K562 (cell line): Measurements from ENCODE around the gene EPS8L1. TPM values are rescaled to one million over a fixed set of nuclear protein-coding genes. Genes with fewer than 3 reads are reported as not detected.

Experiments
- ATAC-seq: fragments of 200-7000 bp; cut with Tn5 transposase; 3 replicates; pipeline ENCODE4 v1.9.1; 2020; ENCODE audit warnings: moderate library complexity
- BruUV-seq: library from RNA; stranded (reverse); fragments of 400-500 nt; replicated peaks from 2 replicates; lab custom pipeline; 2021; lab: Mats Ljungman, UMichigan
- CTCF ChIA-PET: fragments of 300-600 bp; formaldehyde crosslinking; extraction: SDS; loops from one replicate; lab custom pipeline; 2021; ENCODE audit warnings: low intra/inter-chr PET ratio; lab: Yijun Ruan, JAX
- POLR2A ChIA-PET: fragments of 300-600, 350-650 bp; sonication (Branson Sonifier 250); formaldehyde crosslinking; extraction: SDS; loops from one replicate; lab custom pipeline; 2021; ENCODE audit warnings: antibody characterized with exemption, inconsistent platforms; lab: Yijun Ruan, JAX
- DNase-seq, 4 experiments: peaks; one replicate each; pipeline versions ENCODE4 v3.0.0 to v3.0.0-alpha.2; 2011 to 2018; ENCODE audit warnings: low spot score in 3 of 4, mixed read lengths in 3 of 4; ENCODE audit errors: extremely low read depth in 1 of 4
- FAIRE-seq: peaks from 2 replicates; lab custom pipeline; 2011; peaks lifted over from hg19 to GRCh38; lab: Jason Lieb, UNC
- H2AFZ ChIP-seq: 2 replicates; pipeline ENCODE4 v1.6.0; 2011; ENCODE audit warnings: low read depth, low read length, control low read depth, inconsistent platforms
- H3K27ac ChIP-seq: fragments of 200-600 bp; 3 replicates; pipeline ENCODE4 v1.8.0; 2011; ENCODE audit warnings: low read depth, mild to moderate bottlenecking, control low read depth, inconsistent platforms, low read length, moderate library complexity, mixed read lengths; ENCODE audit errors: extremely low read depth
- H3K27me3 ChIP-seq, 2 experiments: fragments of 300-600 bp in 1 of 2; 2 replicates in 1 of 2; 3 replicates in 1 of 2; pipeline versions ENCODE4 v1.6.0 to v1.8.0; 2011; ENCODE audit warnings: inconsistent platforms in 2 of 2, low read length in 2 of 2, mild to moderate bottlenecking in 1 of 2, mixed read lengths in 1 of 2, moderate library complexity in 1 of 2; ENCODE audit not compliant: control insufficient read depth in 2 of 2, insufficient read depth in 2 of 2
- H3K36me3 ChIP-seq: fragments of 300-600 bp; 3 replicates; pipeline ENCODE4 v1.8.0; 2011; ENCODE audit warnings: mild to moderate bottlenecking, low read length, inconsistent platforms; ENCODE audit not compliant: control insufficient read depth, insufficient read depth
- H3K4me1 ChIP-seq, 2 experiments: fragments of 200-600 bp in 1 of 2; replicated peaks in 1 of 2; 2 replicates in 1 of 2; 3 replicates in 1 of 2; pipeline versions ENCODE4 v1.5.1 to v1.8.0; 2011; ENCODE audit warnings: inconsistent platforms in 2 of 2, low read length in 2 of 2, mild to moderate bottlenecking in 1 of 2, mixed read lengths in 1 of 2, moderate library complexity in 1 of 2; ENCODE audit not compliant: control insufficient read depth in 2 of 2, insufficient read depth in 2 of 2
- H3K4me2 ChIP-seq: 2 replicates; pipeline ENCODE4 v1.6.1; 2011; ENCODE audit warnings: low read length, control low read depth, inconsistent platforms, mixed read lengths; ENCODE audit not compliant: insufficient read depth
- H3K4me3 ChIP-seq: fragments of 200-600 bp; sonication (generic), shearing (Covaris generic); 2 replicates; pipeline ENCODE4 v1.5.1; 2016; ENCODE audit warnings: control low read depth, inconsistent platforms
- H3K79me2 ChIP-seq: fragments of 200-600 bp; 3 replicates; pipeline ENCODE4 v1.8.0; 2011; ENCODE audit warnings: low read length, inconsistent platforms; ENCODE audit not compliant: control insufficient read depth, insufficient read depth
- H3K9ac ChIP-seq, 2 experiments: 2 replicates each; pipeline versions ENCODE4 v1.6.0 to v1.6.1; 2011; ENCODE audit warnings: low read depth in 2 of 2, low read length in 2 of 2, control low read depth in 1 of 2, inconsistent platforms in 1 of 2, mild to moderate bottlenecking in 1 of 2, mixed read lengths in 1 of 2; ENCODE audit not compliant: insufficient read depth in 1 of 2
- H3K9me1 ChIP-seq: one replicate; pipeline ENCODE4 v1.6.0; 2011; ENCODE audit warnings: inconsistent platforms, mild to moderate bottlenecking, low read length, moderate library complexity; ENCODE audit not compliant: control insufficient read depth, insufficient read depth
- H3K9me3 ChIP-seq: replicated peaks from 2 replicates; pipeline ENCODE4 v1.5.1; 2011; ENCODE audit warnings: low read depth, low read length, inconsistent platforms; ENCODE audit not compliant: control insufficient read depth, insufficient read depth
- H4K20me1 ChIP-seq: replicated peaks from 2 replicates; pipeline ENCODE4 v1.6.1; 2011; ENCODE audit warnings: low read length, inconsistent platforms, mixed read lengths; ENCODE audit not compliant: control insufficient read depth, insufficient read depth
- CBX1 ChIP-seq: sonication (generic); IDR thresholded peaks from 2 replicates; pipeline ENCODE4 v1.6.1; 2016; ENCODE audit warnings: antibody characterized with exemption, low read depth, mild to moderate bottlenecking
- CTCF ChIP-seq, 3 experiments: IDR thresholded peaks in 2 of 3; conservative IDR thresholded peaks in 1 of 3; 2 replicates each; pipeline ENCODE4 v1.5.1; 2011 to 2012; ENCODE audit warnings: low read length in 3 of 3, mild to moderate bottlenecking in 3 of 3, control low read depth in 2 of 3, improper control_type of control experiment in 1 of 3, inconsistent platforms in 1 of 3, low read depth in 1 of 3, mixed read lengths in 1 of 3, moderate library complexity in 1 of 3; ENCODE audit not compliant: insufficient read depth in 2 of 3
- POLR2G ChIP-seq: fragments of 200-400 bp; formaldehyde crosslinking; IDR thresholded peaks from 2 replicates; pipeline ENCODE4 v1.6.1; 2017; ENCODE audit warnings: low read depth, mild to moderate bottlenecking, antibody characterized with exemption, low read length, moderate library complexity
- RBFOX2 ChIP-seq: fragments of 200-400 bp; formaldehyde crosslinking; IDR thresholded peaks from 2 replicates; pipeline ENCODE4 v1.6.1; 2017; ENCODE audit warnings: low read depth, mild to moderate bottlenecking, low read length, moderate library complexity
- ZKSCAN8 ChIP-seq: fragments of 200-800 bp; sonication (Bioruptor generic); IDR thresholded peaks from 2 replicates; pipeline ENCODE4 v1.6.1; 2016; ENCODE audit warnings: missing genetic modification characterization, missing compliant biosample characterization
- WGBS: fragments of 100-300 bp; shearing (Covaris generic); methylation state at CpG from one replicate; pipeline ENCODE4 v1.1.6; 2016; ENCODE audit warnings: low coverage, mixed read lengths; ENCODE audit not compliant: insufficient coverage; ENCODE audit errors: missing lambda C conversion rate; 5-methylcytosine and 5-hydroxymethylcytosine counted together
- in situ Hi-C: fragments of 300-500 bp; cut with MboI; formaldehyde crosslinking; loops from 4 replicates; pipeline ENCODE4 v1.15.0; 2018; ENCODE audit warnings: inconsistent platforms, mixed read lengths
- intact Hi-C: fragments of 100-400 bp; cut with micrococcal nuclease; formaldehyde crosslinking; loops from 2 replicates; pipeline ENCODE4 v1.14.2; 2022
- polyA plus RNA-seq, 8 experiments: library from polyadenylated mRNA; depleted of rRNA in 4 of 8; stranded (reverse) in 5 of 8; unstranded in 3 of 8; fragments of >200 nt; fragmentation: Nextera tagmentation in 2 of 8; fragmentation: Illumina TruSeq in 1 of 8; extraction: Ambion mirVana in 2 of 8; extraction: Trizol in 1 of 8; gene quantifications; 2 replicates each; pipeline versions ENCODE4 v1.2.1 to v1.2.3, GENCODE V29; 2011 to 2014; ENCODE audit warnings: inconsistent platforms in 1 of 8, missing spikeins in 1 of 8
- total RNA-seq, 7 experiments: library from RNA; depleted of rRNA in 6 of 7; stranded (reverse); fragments of >200 nt in 6 of 7; fragmentation: Illumina TruSeq in 2 of 7; extraction: Trizol in 2 of 7; gene quantifications; 2 replicates each; pipeline versions ENCODE4 v1.2.1 to v1.2.3, GENCODE V29; 2011 to 2021; ENCODE audit warnings: low replicate concordance in 1 of 7
- TF ChIP-seq, protein P1 (sequence below): IDR thresholded peaks from 2 replicates; pipeline ENCODE4 v1.6.1; 2011; ENCODE audit warnings: borderline replicate concordance, low read depth, mild to moderate bottlenecking, moderate library complexity, low read length; ENCODE audit not compliant: insufficient read depth, poor library complexity, severe bottlenecking
- TF ChIP-seq, protein P2 (sequence below): sonication (generic); formaldehyde crosslinking; IDR thresholded peaks from 2 replicates; pipeline ENCODE4 v1.8.1; 2023; ENCODE audit warnings: mild to moderate bottlenecking, missing genetic modification reagents
- TF ChIP-seq, protein P3 (sequence below): fragments of 450-650 bp; IDR thresholded peaks from 2 replicates; pipeline ENCODE4 v1.6.1; 2017; ENCODE audit warnings: antibody characterized with exemption, mild to moderate bottlenecking

The EPS8L1 gene
- total and polyA plus RNA-seq, 9 of the 15 experiments (the other 6 are each of a cell fraction or from before 2014, with no cell fraction given) = 0.35 to 22.1 (median 11.9) TPM

- FAIRE-seq = peak; percentile 26
- Histone ChIP-seq H3K4me2 (no peak overlapping the region), H3K27me3 (no peaks in the 10 kb centered on the region), H3K27ac (no peak overlapping the region; the same call in 2 of the 3 replicates), H3K9ac (0 out of 4 replicates have a peak overlapping the region, but pooled peaks of 1 of the 2 experiments have one; percentile 52), H3K4me3 (no peak overlapping the region), H3K4me1 (peaks cover 3 to 19% of the 10 kb centered on the region in 2 experiments; a peak in 4 of 5 replicates), H3K9me3 (no peaks in the 10 kb centered on the region), H2AFZ (no peak overlapping the region), H3K36me3 (peaks cover 71% of the 10 kb centered on the region), H4K20me1 (0 out of 2 replicates have a peak, but pooled peaks cover 4% of the 10 kb centered on the region), H3K9me1 (no peaks in the 10 kb centered on the region), H3K79me2 (peaks cover 50% of the 10 kb centered on the region)
- ChIA-PET POLR2A (interaction anchor here (0.7 kb wide), 1 partner anchor 406 kb away, joined by 3 read pairs; no protein-coding TSS in a partner anchor), CTCF (no interaction called here)
- intact Hi-C loops (no loop called here), in situ Hi-C loops (no loop called here)
- no peak for ATAC-seq
- 94% methylated on average over 22 of the region's 23 CpGs for WGBS
- no TSS peak for BruUV-seq
- DNase-seq = peak in 1 of 4 experiments; percentile 33
- no peak for TF ChIP-seq CBX1
- TF ChIP-seq, protein P1, sequence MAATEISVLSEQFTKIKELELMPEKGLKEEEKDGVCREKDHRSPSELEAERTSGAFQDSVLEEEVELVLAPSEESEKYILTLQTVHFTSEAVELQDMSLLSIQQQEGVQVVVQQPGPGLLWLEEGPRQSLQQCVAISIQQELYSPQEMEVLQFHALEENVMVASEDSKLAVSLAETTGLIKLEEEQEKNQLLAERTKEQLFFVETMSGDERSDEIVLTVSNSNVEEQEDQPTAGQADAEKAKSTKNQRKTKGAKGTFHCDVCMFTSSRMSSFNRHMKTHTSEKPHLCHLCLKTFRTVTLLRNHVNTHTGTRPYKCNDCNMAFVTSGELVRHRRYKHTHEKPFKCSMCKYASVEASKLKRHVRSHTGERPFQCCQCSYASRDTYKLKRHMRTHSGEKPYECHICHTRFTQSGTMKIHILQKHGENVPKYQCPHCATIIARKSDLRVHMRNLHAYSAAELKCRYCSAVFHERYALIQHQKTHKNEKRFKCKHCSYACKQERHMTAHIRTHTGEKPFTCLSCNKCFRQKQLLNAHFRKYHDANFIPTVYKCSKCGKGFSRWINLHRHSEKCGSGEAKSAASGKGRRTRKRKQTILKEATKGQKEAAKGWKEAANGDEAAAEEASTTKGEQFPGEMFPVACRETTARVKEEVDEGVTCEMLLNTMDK = no peak
- peak; percentile 60 for TF ChIP-seq POLR2G
- TF ChIP-seq, protein P2, sequence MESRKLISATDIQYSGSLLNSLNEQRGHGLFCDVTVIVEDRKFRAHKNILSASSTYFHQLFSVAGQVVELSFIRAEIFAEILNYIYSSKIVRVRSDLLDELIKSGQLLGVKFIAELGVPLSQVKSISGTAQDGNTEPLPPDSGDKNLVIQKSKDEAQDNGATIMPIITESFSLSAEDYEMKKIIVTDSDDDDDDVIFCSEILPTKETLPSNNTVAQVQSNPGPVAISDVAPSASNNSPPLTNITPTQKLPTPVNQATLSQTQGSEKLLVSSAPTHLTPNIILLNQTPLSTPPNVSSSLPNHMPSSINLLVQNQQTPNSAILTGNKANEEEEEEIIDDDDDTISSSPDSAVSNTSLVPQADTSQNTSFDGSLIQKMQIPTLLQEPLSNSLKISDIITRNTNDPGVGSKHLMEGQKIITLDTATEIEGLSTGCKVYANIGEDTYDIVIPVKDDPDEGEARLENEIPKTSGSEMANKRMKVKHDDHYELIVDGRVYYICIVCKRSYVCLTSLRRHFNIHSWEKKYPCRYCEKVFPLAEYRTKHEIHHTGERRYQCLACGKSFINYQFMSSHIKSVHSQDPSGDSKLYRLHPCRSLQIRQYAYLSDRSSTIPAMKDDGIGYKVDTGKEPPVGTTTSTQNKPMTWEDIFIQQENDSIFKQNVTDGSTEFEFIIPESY (CRISPR knock-in tag) = peak; percentile 22; the same call in 1 of the 2 replicates
- peak; percentile 26 to 38 (median 33); a peak in 4 of 6 replicates for TF ChIP-seq CTCF (IDR thresholded peaks at IDR 0.05 in 2 of 3, conservative IDR thresholded peaks at IDR 0.05 in 1 of 3; ENCODE audit: insufficient read depth in 2 of 3, low read depth in 1 of 3, low read length in 3 of 3)
- TF ChIP-seq, protein P3, sequence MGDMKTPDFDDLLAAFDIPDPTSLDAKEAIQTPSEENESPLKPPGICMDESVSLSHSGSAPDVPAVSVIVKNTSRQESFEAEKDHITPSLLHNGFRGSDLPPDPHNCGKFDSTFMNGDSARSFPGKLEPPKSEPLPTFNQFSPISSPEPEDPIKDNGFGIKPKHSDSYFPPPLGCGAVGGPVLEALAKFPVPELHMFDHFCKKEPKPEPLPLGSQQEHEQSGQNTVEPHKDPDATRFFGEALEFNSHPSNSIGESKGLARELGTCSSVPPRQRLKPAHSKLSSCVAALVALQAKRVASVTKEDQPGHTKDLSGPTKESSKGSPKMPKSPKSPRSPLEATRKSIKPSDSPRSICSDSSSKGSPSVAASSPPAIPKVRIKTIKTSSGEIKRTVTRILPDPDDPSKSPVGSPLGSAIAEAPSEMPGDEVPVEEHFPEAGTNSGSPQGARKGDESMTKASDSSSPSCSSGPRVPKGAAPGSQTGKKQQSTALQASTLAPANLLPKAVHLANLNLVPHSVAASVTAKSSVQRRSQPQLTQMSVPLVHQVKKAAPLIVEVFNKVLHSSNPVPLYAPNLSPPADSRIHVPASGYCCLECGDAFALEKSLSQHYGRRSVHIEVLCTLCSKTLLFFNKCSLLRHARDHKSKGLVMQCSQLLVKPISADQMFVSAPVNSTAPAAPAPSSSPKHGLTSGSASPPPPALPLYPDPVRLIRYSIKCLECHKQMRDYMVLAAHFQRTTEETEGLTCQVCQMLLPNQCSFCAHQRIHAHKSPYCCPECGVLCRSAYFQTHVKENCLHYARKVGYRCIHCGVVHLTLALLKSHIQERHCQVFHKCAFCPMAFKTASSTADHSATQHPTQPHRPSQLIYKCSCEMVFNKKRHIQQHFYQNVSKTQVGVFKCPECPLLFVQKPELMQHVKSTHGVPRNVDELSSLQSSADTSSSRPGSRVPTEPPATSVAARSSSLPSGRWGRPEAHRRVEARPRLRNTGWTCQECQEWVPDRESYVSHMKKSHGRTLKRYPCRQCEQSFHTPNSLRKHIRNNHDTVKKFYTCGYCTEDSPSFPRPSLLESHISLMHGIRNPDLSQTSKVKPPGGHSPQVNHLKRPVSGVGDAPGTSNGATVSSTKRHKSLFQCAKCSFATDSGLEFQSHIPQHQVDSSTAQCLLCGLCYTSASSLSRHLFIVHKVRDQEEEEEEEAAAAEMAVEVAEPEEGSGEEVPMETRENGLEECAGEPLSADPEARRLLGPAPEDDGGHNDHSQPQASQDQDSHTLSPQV = no peak
- no peak for TF ChIP-seq ZKSCAN8 (CRISPR knock-in tag)
- TF ChIP-seq RBFOX2 = peak; percentile 38; the same call in 1 of the 2 replicates
Observed at GRCh38 chr19:55058781-55059610, 16.7 kb upstream of the EPS8L1 start.
